Ectodermal cell (in vitro differentiated cells): Measurements from ENCODE around the gene TMEM255A. TPM values are rescaled to one million over a fixed set of nuclear protein-coding genes. Genes with fewer than 3 reads are reported as not detected.
"Not testable (repeated sequence)": the region's sequence is repeated elsewhere in the genome, so short reads cannot be mapped to it uniquely, and the experiment has no call there.

ENCODE experiments used
- H3K27ac ChIP-seq: 2 replicates; pipeline ENCODE4 v1.7.0; 2013; ENCODE audit warnings: mild to moderate bottlenecking, low read depth, low read length; ENCODE audit not compliant: insufficient read depth, poor library complexity, severe bottlenecking
- H3K27me3 ChIP-seq: 2 replicates; pipeline ENCODE4 v1.7.0; 2013; ENCODE audit warnings: mild to moderate bottlenecking, low read length; ENCODE audit not compliant: insufficient read depth, control insufficient read depth, poor library complexity, severe bottlenecking
- H3K36me3 ChIP-seq: one replicate; pipeline ENCODE4 v1.7.0; 2013; ENCODE audit warnings: low read length; ENCODE audit not compliant: control insufficient read depth, insufficient read depth
- H3K4me1 ChIP-seq: one replicate; pipeline ENCODE4 v1.7.0; 2013; ENCODE audit warnings: low read length; ENCODE audit not compliant: control insufficient read depth, insufficient read depth
- H3K4me3 ChIP-seq: 2 replicates; pipeline ENCODE4 v1.7.0; 2013; ENCODE audit warnings: low read depth, low read length, control low read depth; ENCODE audit not compliant: insufficient read depth
- H3K9me3 ChIP-seq: 2 replicates; pipeline ENCODE4 v1.7.0; 2013; ENCODE audit warnings: mild to moderate bottlenecking, low read length, moderate library complexity; ENCODE audit not compliant: control insufficient read depth
- WGBS, 2 experiments: methylation state at CpG; one replicate each; pipeline ENCODE4 v1.1.7; 2013; ENCODE audit warnings: missing lambda C conversion rate in 2 of 2; 5-methylcytosine and 5-hydroxymethylcytosine counted together
- polyA plus RNA-seq, 4 experiments: library from polyadenylated mRNA; stranded (reverse); fragments of 50-300 nt; gene quantifications; one replicate each; pipeline ENCODE4 v1.2.3, GENCODE V29; 2013

Gene TMEM255A
- polyA plus RNA-seq (2013, experiment 1 of 4), result 13.3 TPM
- 12.6 TPM for polyA plus RNA-seq (2013, experiment 2 of 4)
- polyA plus RNA-seq (2013, experiment 3 of 4), result 10.8 TPM
- polyA plus RNA-seq (2013, experiment 4 of 4), result 12.5 TPM

DNA sequence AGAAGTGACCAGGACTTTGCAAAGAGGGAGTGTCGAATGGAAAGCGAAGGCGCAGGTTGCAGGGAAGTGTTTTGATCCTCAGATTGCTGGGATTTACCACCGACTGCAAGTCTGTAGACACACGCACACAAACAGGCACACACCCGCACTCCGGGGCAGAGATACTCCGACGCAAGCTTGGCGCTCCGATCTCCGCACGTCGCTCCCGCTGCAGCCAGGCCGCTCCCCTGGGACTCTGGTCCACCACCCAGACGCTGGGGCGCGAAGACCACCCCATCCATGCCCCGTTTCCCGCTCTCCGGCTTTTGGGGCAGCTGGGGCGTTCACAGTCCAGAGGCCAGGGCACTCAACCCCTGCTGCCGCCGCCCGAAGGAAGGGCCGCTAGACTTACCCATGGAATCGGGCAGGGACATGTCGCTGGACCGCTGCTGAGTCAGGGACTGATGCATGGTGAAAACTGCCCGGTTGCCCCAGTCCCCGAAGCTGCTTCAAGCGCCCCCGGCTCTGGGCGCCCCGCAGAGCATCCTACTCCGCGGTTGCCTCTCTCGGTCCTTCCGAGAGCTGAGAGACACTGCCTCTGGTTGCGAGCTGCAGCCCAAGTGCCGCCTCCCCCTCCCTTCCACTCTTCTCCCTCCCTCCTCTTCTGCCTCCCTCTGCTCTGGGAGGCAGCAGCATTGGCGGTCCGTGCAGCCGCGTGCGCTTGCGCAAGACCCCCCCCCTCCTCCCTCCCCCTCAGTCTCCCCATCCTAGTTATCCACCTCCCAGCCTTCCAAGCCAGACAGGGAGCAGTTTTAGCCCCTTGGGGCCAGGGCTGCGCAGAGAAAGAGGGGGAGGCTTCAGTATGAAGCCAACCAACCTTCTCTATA is at the start of gene TMEM255A:
TMEM255A (minus strand) TSS at position 601 of the 866 bp plus-strand sequence; CDS start at position 449, 152 bp downstream.
- WGBS, 2 experiments, result 0% methylated on average over 48 to 49 of the region's 49 CpGs
- H3K27me3 ChIP-seq, result peaks cover 29% of the 10 kb centered on the region
- H3K27ac ChIP-seq, result no peak within 1 kb of the TSS

DNA sequence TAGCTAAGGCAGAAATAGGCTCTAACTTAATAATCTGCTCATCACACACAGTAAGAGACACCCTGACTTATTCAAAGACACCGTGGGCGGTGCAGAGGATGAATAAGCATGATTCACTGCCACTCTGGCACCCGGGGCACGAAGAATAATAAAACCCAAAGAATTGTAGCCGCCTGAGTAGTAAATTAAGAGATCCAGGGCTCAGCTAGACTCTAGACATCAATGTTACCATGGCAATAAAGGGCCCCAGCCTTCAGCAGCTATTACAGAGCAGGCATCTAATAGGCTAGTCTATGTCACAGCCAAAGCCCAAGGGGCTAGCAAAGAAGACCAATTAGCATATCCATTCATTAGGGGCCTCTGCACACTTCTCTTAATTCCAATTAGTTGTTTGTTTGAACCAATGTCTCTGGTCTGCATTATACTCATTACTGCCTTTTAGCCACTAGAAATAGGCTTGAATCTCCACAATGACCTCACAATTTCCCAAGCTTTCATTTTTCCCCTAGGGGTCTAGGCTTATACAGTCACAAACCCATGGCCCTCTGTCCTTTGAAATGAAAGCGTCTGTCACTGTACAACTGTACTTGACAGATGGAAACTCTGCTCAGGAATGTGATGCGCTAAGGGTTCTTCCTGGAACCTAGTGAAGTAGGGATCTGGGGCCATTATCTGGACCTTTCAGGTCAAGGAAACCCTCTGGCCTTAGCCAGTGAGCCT is 47.6 kb upstream of the TMEM255A start:
- Histone ChIP-seq H3K36me3 (no peaks in the 10 kb centered on the region), H3K4me3 (no peak overlapping the region), H3K4me1 (no peaks in the 10 kb centered on the region), H3K27me3 (no peaks in the 10 kb centered on the region), H3K9me3 (no peaks in the 10 kb centered on the region), H3K27ac (no peak overlapping the region)
- WGBS, 2 experiments, result 86% methylated on average over 7 of the region's 7 CpGs

More for the DNA sequence above, at the start of gene TMEM255A:
- H3K4me1 ChIP-seq, result no peaks in the 10 kb centered on the region
- H3K9me3 ChIP-seq, result no peaks in the 10 kb centered on the region
- H3K36me3 ChIP-seq, result no peaks in the 10 kb centered on the region
- H3K4me3 ChIP-seq, result peak within 1 kb of the TSS; percentile 47

DNA sequence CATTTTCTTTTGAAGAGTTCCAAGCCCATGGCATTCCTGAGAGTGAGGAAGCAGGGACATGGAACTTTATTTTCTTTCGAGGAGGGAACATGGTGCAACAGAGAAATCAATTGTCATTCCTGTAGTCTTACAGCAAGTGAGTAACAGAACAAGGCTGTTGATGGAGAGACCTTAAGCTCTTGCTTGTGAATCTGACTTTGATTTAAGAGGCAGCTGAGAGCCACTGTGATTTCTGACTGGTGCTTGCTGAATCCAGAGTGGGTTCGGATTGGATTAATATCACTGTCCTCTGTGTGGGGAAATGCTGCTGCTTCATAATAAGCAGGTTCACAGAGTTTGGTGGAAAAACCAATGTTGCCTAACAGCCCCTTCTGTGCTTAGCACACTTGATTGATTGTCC is 45.9 kb upstream of the TMEM255A start:
- Histone ChIP-seq H3K4me1 (no peaks in the 10 kb centered on the region), H3K27me3 (no peaks in the 10 kb centered on the region), H3K36me3 (no peaks in the 10 kb centered on the region), H3K4me3 (no peak overlapping the region), H3K9me3 (no peaks in the 10 kb centered on the region), H3K27ac (no peak overlapping the region)
- 79 to 89% methylated on average over 2 of the region's 2 CpGs for WGBS, 2 experiments

DNA sequence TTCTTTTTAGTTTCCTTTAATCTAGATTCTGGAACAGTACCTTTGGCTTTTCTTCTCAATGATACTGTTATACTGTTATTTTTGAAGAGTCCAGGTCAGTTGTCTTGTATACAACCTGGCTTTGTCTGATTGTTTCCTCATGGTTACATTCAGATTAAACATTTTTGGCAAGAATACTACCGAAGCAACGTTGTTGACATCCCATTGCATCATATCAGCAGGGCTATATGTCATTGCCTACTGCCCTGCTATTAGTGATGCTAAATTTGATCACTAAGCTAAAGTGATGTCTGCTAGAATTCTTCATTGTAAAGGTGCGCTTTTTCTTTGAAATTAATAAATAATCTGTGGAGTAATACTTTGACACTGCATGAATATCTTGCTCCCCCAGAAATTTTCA is 44.8 kb upstream of the TMEM255A start:
- Histone ChIP-seq H3K27ac (no peak overlapping the region), H3K27me3 (no peaks in the 10 kb centered on the region), H3K4me1 (no peaks in the 10 kb centered on the region), H3K9me3 (no peaks in the 10 kb centered on the region), H3K36me3 (no peaks in the 10 kb centered on the region), H3K4me3 (no peak overlapping the region)
- WGBS, 2 experiments, result 91 to 95% methylated on average over 2 to 3 of the region's 3 CpGs

DNA sequence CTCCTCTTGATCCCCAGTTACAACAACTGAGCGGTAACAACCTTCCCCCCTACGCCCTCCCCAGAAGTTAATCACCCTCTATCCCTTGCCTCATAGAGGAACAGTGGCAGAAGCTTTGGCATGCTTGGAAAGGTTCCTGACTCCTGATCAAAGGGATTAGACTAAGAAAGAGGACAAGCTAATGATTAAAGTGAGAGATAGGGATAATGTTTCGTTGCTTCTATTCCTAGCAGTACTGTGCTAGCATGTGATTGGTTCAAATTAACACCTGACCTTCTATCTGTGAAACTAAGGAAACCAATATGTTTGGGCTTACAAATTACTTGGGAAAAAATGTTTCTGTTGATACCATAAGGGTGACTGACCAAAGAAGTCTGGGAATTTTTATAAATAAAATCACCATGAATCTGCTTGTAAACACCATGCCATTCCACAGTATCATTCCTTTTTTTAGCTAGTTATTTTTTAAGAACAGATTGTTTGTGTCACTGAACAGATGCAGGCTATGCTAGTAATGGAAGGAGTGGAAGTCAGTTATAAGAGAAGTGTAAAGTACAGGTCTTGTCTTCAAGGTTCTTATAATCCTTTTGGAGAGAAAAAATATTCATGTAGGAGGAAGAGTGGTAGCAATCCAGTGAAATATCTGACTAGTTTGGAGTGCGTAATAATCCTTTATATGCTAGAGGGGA is 39.3 kb upstream of the TMEM255A start:
- Histone ChIP-seq H3K9me3 (no peaks in the 10 kb centered on the region), H3K36me3 (no peaks in the 10 kb centered on the region), H3K4me1 (no peaks in the 10 kb centered on the region), H3K27me3 (no peaks in the 10 kb centered on the region), H3K27ac (no peak overlapping the region), H3K4me3 (no peak overlapping the region)
- whole genome bisulfite sequencing, 2 experiments, result 76 to 95% methylated on average over 4 of the region's 4 CpGs

DNA sequence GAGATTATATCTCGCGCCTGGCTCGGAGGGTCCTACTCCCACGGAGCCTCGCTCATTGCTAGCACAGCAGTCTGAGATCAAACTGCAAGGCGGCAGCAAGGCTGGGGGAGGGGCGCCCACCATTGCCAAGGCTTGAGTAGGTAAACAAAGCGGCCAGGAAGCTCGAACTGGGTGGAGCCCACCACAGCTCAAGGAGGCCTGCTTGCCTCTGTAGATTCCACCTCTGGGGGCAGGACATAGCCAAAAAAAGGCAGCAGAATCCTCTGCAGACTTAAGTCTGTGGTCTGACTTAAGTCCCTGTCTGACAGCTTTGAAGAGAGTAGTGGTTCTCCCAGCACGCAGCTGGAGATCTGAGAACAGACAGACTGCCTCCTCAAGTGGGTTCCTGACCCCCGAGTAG is 33.3 kb upstream of the TMEM255A start:
- not testable (repeated sequence) for H3K4me1 ChIP-seq, H3K4me3 ChIP-seq, H3K27ac ChIP-seq, H3K9me3 ChIP-seq, H3K27me3 ChIP-seq, H3K36me3 ChIP-seq
- 88 to 92% methylated on average over 11 of the region's 11 CpGs for WGBS, 2 experiments

DNA sequence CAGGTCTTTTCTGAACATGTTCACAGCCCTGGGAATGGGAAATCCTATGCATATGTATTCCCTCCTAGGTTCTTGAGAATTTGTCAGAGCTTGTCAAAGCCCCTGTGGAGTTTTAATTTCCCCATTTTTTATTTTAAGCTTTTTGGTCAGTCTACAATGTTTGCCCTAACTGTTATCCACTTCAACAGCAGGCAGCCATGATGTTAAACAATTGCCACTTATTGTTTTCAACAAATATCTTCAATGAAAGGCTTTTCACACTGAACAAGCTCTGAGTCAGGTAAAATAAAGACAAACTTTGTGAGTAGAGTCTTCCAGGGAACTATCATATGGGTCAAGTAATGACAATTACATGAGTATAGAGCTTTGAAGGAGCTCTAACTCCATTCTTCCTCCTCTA is 25.6 kb upstream of the TMEM255A start:
- Histone ChIP-seq H3K4me1 (no peaks in the 10 kb centered on the region), H3K27ac (no peak overlapping the region), H3K36me3 (no peaks in the 10 kb centered on the region), H3K9me3 (no peaks in the 10 kb centered on the region), H3K4me3 (no peak overlapping the region), H3K27me3 (no peaks in the 10 kb centered on the region)

DNA sequence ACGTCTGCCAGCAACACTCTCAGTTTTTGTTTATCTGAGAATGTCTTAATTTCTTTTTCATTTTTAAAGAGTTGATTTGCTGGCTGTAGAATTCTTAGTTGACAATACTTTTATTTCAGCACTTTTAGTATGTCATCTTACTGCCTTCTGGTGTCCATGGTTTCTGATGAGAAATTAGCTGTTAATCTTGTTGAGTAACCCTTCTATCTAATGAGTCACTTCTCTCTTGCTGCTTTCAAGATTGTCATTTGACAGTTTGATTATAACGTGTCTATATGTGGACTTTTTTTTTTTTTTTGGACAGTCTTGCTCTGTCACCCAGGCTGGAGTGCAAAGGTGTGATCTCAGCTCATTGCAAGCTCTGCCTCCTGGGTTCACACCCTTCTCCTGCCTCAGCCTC is 24.0 kb upstream of the TMEM255A start:
- H3K4me3 ChIP-seq, result no peak overlapping the region
- no peaks in the 10 kb centered on the region for H3K36me3 ChIP-seq
- H3K4me1 ChIP-seq, result no peaks in the 10 kb centered on the region
- WGBS, 2 experiments, result 65 to 82% methylated on average over 2 of the region's 2 CpGs
- no peak overlapping the region for H3K27ac ChIP-seq
- H3K9me3 ChIP-seq, result no peaks in the 10 kb centered on the region
- no peaks in the 10 kb centered on the region for H3K27me3 ChIP-seq

DNA sequence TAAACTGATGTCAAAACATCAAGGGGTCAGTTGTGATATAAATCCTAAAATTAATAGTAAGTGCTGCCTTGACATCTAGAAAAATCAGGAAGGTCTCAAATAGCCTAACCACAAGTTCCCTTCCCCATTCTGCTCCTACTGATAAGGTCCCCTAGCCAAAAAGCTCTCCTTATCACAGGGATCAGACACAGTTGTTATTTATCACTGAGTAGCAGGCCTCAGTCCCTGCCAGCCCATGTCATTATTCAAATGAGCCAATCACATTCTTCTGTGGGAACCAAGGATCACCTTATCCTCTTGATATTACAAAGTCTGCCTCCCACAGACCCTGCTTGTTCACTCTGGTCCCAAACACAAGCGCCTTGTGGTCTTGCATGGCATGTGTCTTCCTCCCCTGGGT is 23.3 kb upstream of the TMEM255A start:
- WGBS, 2 experiments, result 89 to 100% methylated on average over 1 of the region's 1 CpG
- Histone ChIP-seq H3K27ac (no peak overlapping the region), H3K4me1 (no peaks in the 10 kb centered on the region), H3K4me3 (no peak overlapping the region), H3K36me3 (no peaks in the 10 kb centered on the region), H3K9me3 (no peaks in the 10 kb centered on the region), H3K27me3 (no peaks in the 10 kb centered on the region)

DNA sequence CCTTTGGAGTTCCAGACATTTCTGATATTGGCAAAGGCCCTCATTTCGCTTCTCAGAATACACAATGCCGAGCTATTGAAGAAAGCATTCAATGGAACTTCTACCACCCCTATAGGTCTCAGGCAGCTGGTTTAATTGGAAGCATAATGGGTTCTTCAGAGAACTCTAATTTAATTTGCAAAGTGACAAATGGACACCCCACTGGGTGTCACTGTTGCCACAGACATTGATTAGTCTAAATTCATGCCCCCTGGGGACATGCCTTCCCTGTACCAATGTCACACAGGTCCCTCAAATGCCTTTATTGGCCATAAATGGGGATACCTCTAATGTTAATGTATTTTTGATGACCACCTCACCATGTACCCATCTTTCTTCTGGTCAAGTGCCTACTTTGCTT is 22.9 kb upstream of the TMEM255A start:
- no peak overlapping the region for H3K27ac ChIP-seq
- no peaks in the 10 kb centered on the region for H3K9me3 ChIP-seq
- no peak overlapping the region for H3K4me3 ChIP-seq
- WGBS, 2 experiments, result 43 to 46% methylated on average over 2 of the region's 2 CpGs
- no peaks in the 10 kb centered on the region for H3K4me1 ChIP-seq
- H3K36me3 ChIP-seq, result no peaks in the 10 kb centered on the region
- H3K27me3 ChIP-seq, result no peaks in the 10 kb centered on the region
